ENCODE results near the gene XAB2. TPM values are rescaled to one million over a fixed set of nuclear protein-coding genes. Genes with fewer than 3 reads are reported as not detected.
A peak's percentile ranks its signal among the peaks of the same experiment; 100 is the strongest.

Gene XAB2
- total RNA-seq, 2 donors from 2014 or later: 34.5 to 36.3 TPM

DNA sequence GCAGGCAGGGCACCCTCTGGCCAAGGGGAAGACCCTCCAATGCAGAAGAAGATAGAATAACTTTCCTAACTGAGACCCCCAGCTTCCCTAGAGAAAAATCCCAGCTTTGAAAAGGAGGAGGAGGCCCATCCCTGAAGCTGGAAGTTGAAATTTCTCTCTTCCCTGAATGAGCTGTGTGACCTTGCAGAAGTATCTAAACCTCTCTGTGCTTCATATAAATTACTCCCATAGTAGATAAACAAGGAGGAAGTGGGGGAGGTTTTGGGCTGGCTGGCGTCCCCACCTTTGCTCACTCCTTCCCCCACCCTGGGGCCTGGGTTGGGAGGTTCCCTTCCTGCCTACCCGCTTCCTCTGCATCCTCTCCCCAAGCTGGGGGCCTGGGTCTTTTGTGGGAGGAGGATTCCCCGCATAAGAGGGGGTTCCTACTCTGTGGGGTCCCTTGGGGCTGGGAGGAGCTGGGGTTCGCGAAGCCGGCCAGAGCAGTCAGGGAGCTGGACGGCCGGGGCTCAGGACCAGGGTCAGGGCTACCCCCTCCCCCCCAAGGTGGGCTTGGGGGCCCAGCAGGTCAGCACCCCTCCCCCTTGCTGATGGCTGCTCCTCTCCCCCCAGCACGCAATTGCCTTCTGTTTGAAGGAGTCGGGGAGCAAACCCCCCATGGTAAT lies 22.0 kb downstream of the XAB2 start:
- H3K4me3 ChIP-seq: no peak overlapping the region
- TF ChIP-seq, protein P1, sequence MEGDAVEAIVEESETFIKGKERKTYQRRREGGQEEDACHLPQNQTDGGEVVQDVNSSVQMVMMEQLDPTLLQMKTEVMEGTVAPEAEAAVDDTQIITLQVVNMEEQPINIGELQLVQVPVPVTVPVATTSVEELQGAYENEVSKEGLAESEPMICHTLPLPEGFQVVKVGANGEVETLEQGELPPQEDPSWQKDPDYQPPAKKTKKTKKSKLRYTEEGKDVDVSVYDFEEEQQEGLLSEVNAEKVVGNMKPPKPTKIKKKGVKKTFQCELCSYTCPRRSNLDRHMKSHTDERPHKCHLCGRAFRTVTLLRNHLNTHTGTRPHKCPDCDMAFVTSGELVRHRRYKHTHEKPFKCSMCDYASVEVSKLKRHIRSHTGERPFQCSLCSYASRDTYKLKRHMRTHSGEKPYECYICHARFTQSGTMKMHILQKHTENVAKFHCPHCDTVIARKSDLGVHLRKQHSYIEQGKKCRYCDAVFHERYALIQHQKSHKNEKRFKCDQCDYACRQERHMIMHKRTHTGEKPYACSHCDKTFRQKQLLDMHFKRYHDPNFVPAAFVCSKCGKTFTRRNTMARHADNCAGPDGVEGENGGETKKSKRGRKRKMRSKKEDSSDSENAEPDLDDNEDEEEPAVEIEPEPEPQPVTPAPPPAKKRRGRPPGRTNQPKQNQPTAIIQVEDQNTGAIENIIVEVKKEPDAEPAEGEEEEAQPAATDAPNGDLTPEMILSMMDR (IDR thresholded peaks at IDR 0.05): no peak
- H3K36me3 ChIP-seq (replicated peaks in 1 of 2; ENCODE audit: insufficient read depth in 1 of 2, low read depth in 2 of 2): peaks cover 12 to 14% of the 10 kb centered on the region in 2 donors
- DNase-seq (no peak), ATAC-seq (no peak)
- H3K9me3 ChIP-seq: no peaks in the 10 kb centered on the region
- no peak overlapping the region for H3K27ac ChIP-seq
- intact Hi-C loops (cut with DNase I): no loop called here
- H3K27me3 ChIP-seq: no peaks in the 10 kb centered on the region
- peaks cover 13% of the 10 kb centered on the region for H3K4me1 ChIP-seq
- WGBS, 2 donors: 89 to 94% methylated on average over 9 to 10 of the region's 10 CpGs

DNA sequence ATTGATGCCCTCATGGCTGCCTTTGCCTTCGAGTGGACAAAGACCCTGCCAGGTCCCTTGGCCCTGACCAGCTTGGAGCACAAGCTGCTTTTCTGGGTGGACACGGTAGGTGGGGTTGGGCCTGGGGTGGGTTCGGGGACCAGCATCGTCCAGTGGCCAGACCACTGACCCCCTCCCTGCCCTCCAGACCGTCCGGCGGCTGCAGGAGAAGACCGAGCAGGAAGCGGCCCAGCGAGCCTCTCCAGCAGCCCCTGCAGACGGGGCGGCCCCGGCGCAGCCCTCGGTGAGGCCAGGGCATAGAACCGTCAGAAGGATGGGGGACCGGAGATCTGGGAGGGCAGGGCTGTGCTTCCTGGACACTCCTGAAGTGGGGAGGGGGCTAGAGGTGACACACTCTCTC lies 23.1 kb downstream of the XAB2 start:
- H3K9me3 ChIP-seq: no peaks in the 10 kb centered on the region
- TF ChIP-seq, protein P1 (IDR thresholded peaks at IDR 0.05): no peak
- H3K27ac ChIP-seq: no peak overlapping the region
- H3K4me3 ChIP-seq: no peak overlapping the region
- no peaks in the 10 kb centered on the region for H3K27me3 ChIP-seq
- H3K36me3 ChIP-seq (replicated peaks in 1 of 2; ENCODE audit: insufficient read depth in 1 of 2, low read depth in 2 of 2): peaks cover 5 to 14% of the 10 kb centered on the region in 2 donors
- peaks cover 21% of the 10 kb centered on the region for H3K4me1 ChIP-seq
- intact Hi-C loops (cut with DNase I): no loop called here
- DNase-seq (no peak), ATAC-seq (no peak)
- WGBS, 2 donors: 97% methylated on average over 15 of the region's 17 CpGs; no CpG with 5 or more reads in 1 of the 2 donors

- Histone ChIP-seq H3K27ac (no peak overlapping the region), H3K27me3 (no peaks in the 10 kb centered on the region), H3K4me3 (no peak overlapping the region), H3K9me3 (no peaks in the 10 kb centered on the region), H3K4me1 (peaks cover 24% of the 10 kb centered on the region), H3K36me3 (replicated peaks in 1 of 2; ENCODE audit: insufficient read depth in 1 of 2, low read depth in 2 of 2) (peaks cover 5 to 9% of the 10 kb centered on the region in 2 donors)
- peak; percentile 45 for ATAC-seq
- intact Hi-C loops (cut with DNase I): no loop called here
- WGBS, 2 donors: 72 to 75% methylated on average over 14 of the region's 14 CpGs
- DNase-seq: peak in 2 of 4 donors; percentile 40 to 46
- TF ChIP-seq POLR2A (IDR thresholded peaks at IDR 0.05): no peak
- TF ChIP-seq, protein P1 (IDR thresholded peaks at IDR 0.05): no peak
Measured at GRCh38 chr19:7605490-7606222, 23.7 kb downstream of the XAB2 start.

- Histone ChIP-seq H3K36me3 (replicated peaks in 1 of 2; ENCODE audit: insufficient read depth in 1 of 2, low read depth in 2 of 2) (no peaks in the 10 kb centered on the region), H3K27ac (no peak overlapping the region), H3K27me3 (no peaks in the 10 kb centered on the region), H3K4me3 (no peak overlapping the region), H3K4me1 (peaks cover 24% of the 10 kb centered on the region), H3K9me3 (no peaks in the 10 kb centered on the region)
- WGBS, 2 donors: 61 to 74% methylated on average over 5 to 9 of the region's 9 CpGs
- TF ChIP-seq, protein P1 (IDR thresholded peaks at IDR 0.05): no peak
- TF ChIP-seq POLR2A (IDR thresholded peaks at IDR 0.05): no peak
- DNase-seq: no peak
- intact Hi-C loops (cut with DNase I): no loop called here
- ATAC-seq: no peak
Measured at GRCh38 chr19:7603919-7604318, 25.4 kb downstream of the XAB2 start.
